IPS-18c (cell line): Measurements from ENCODE around the gene CEBPZOS.
"Not testable (repeated sequence)": the region's sequence is repeated elsewhere in the genome, so short reads cannot be mapped to it uniquely, and the experiment has no call there.

Source experiments
- H3K4me3 ChIP-seq: 2 replicates; pipeline ENCODE4 v1.7.0; 2013; ENCODE audit warnings: low read depth, mild to moderate bottlenecking, low read length, moderate library complexity; ENCODE audit not compliant: insufficient read depth
- H3K9me3 ChIP-seq: one replicate; pipeline ENCODE4 v1.6.1; 2013; ENCODE audit warnings: mild to moderate bottlenecking, low read length, moderate library complexity; ENCODE audit not compliant: control insufficient read depth, insufficient read depth

Gene CEBPZOS

DNA sequence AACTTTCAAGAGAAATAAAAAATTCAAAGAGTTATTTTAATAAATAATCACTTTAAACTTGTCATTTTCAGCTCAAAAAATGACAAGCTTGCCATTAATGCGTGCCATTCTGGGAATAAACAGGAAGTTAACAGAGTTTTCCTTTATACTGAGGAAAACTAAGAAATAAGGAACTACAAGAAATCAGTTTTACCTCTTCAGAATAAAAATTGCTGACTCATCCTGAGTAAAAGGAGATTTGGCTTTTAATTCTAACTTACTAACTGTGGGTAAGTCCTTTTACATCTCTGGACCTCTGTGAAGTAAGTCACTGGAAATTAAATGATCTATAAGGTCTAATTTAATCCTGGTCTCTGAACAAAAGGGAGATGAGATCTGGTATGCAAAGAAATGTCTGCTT, 19.0 kb downstream of the CEBPZOS start:
- Histone ChIP-seq H3K9me3 (no peaks in the 10 kb centered on the region), H3K4me3 (no peak overlapping the region)

DNA sequence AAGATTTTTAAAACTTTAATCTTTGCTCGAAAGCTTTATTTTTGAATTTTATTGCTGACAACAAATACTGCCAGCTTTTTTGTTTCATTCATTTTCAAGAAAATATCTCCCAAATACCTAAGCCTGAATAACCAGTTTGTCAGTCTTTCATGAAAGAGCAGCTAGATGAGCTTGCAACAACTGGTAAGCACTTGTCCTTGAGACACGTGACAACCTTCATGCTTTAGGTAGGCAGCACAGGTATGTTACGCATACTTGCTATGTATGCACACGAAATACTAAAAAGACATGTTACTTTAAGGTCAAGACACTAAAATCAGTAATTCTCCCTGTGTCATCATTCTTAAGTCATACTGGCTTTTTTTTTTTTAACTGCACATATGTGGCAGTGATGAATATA, 22.8 kb downstream of the CEBPZOS start:
- no peak overlapping the region for H3K4me3 ChIP-seq
- H3K9me3 ChIP-seq, result no peaks in the 10 kb centered on the region

GRCh38 chr2:37223131-37223530, 26.8 kb downstream of the CEBPZOS start:
- Histone ChIP-seq H3K9me3 (no peaks in the 10 kb centered on the region), H3K4me3 (no peak overlapping the region)

GRCh38 chr2:37224063-37224462, 27.8 kb downstream of the CEBPZOS start:
- H3K4me3 ChIP-seq, result no peak overlapping the region

DNA sequence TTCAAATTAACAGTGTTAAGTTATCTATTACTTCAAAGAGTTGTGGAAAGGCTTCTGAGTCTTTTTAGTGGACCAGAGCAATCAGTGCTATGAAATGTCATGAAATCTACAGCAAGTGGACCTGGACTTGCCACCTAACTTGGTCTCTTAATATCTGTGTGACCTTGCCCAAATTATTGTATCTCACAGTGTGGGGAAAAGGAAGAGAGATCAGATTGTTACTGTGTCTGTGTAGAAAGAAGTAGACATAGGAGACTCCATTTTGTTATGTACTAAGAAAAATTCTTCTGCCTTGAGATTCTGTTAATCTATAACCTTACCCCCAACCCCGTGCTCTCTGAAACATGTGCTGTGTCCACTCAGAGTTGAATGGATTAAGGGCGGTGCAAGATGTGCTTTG, 28.8 kb downstream of the CEBPZOS start:
- peak overlapping the region; percentile 25; the same call in 1 of the 2 replicates for H3K4me3 ChIP-seq
- H3K9me3 ChIP-seq, result not testable (repeated sequence)

More at GRCh38 chr2:37224063-37224462, 27.8 kb downstream of the CEBPZOS start:
- H3K9me3 ChIP-seq, result no peaks in the 10 kb centered on the region

DNA sequence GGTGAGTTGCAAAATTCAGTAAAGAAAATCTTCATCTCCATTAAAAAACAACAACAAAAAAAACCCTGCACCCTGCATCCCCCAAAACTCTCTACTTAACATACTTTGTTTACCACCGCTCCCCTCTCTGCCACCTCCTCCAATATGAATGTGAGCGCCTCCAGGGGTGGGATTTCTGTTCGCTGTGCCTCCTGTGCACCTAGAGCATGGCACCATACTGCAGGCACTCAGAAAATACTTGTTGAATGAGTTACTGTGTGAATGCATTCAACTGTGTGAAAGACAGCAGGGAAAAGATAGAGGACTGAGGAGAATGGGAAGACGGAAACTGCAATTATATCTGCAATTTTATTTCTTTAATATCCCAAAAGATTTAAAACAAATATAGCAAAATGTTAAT, 30.6 kb downstream of the CEBPZOS start:
- Histone ChIP-seq H3K9me3 (no peaks in the 10 kb centered on the region), H3K4me3 (no peak overlapping the region; the same call in 1 of the 2 replicates)

GRCh38 chr2:37228788-37229187, 32.5 kb downstream of the CEBPZOS start:
- no peaks in the 10 kb centered on the region for H3K9me3 ChIP-seq
- H3K4me3 ChIP-seq, result no peak overlapping the region

DNA sequence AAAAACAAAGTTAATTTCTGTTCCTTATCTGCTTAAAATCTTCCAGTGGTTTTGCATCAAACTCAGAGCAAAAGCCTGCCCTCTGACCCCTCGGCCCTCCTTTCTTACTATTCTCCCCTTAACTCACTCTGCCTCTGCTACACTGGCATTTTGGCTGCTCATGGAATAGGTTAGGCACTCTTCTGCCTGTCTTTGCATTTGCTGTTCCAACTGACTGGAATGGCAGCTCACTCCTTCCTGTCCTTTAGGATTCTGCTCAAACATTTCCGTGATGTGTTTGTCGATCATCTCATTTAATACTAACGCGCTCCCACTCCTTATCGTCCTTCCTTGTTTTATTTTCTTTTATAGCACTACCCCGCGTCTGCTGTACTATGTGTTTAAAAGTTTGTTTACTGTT, 34.3 kb downstream of the CEBPZOS start:
- Histone ChIP-seq H3K4me3 (peak overlapping the region; percentile 94), H3K9me3 (no peaks in the 10 kb centered on the region)

DNA sequence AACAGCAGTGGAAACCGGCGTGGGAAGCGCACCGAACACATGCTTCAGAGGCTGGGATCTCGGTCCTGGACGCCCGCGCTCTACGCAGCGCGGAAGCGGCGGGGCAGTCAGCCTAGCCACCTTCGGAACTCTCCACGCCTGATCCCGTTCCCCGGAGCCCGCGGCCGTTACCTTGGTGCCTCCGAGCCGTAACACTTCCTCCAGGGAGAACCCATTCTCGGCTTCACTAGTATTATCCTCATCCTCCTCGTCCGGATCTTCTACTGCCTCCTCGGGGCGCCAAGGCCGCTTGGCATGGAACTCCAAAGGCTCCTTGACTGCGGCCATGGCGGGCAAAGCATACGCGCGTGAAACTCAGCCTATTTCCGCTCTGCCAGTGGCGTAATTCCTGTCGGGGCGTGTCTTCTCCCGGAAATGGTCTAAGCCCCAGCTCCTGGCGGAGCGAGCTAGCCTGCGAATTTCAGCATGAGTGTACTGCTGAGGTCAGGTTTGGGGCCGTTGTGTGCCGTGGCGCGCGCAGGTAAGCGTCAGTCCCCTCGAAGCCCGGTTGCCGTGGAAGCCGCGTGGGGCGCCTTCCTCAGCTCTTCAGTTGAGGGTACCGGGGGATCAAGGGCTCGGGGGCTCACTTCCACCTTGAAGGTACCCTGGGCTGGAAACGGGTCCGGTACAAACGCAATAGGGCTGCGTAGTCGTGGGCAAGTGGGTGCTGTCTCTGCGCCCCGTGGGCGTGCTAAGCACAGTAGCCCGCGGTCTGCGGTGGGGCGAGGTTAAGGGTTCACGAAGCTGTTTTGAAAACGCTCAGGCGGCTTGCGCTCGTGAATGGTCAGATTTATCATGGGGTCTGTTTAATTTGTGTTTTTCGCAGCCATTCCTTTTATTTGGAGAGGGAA, 35.2 kb downstream of the CEBPZOS start, which contains the start of the genes CEBPZ and NDUFAF7:
Gene CEBPZ (minus strand): TSS at position 356 of the 890 bp plus-strand sequence. CDS start 29 bp downstream, at position 327.
Gene NDUFAF7 (plus strand): TSS at position 418 of the 890 bp plus-strand sequence. CDS start 48 bp downstream, at position 466.
- Histone ChIP-seq H3K4me3 (peak within 1 kb of the TSS; percentile 94), H3K9me3 (no peaks in the 10 kb centered on the region)

DNA sequence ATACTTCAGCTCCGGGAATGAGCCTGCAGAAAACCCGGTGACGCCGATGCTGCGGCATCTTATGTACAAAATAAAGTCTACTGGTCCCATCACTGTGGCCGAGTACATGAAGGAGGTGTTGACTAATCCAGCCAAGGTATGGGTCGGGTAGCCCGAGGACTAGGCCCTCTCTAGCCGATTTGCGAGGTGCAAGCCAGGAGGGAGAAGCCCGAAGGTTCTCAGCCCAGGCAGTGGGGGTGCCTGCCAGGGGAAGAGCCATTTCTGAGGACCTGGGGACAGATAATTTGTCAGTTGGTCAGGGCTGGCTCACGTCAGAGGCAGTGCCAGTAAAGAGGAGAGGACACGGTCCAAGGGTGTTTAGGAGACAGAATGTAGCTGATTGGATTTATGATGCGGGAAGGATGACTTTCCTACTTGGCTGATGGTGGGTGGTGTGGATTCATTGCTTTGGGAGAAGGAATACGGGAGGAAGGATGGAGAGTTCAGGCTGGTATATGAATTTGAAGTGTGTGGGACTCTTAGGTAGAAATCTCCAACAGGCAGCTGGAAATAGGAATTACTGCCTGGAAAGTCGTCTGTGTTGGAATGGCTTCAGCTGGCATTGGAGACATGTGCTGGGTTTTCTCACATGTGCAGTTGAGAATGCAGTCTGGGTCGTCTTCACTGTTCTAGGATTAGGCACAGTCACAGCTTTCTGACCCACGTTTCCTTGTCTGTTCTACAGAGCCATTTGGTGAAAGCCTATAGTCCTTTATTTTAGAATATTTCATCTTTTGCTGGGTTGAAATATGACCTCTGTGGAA, 36.0 kb downstream of the CEBPZOS start:
- Histone ChIP-seq H3K9me3 (no peaks in the 10 kb centered on the region), H3K4me3 (peak overlapping the region; percentile 94)

DNA sequence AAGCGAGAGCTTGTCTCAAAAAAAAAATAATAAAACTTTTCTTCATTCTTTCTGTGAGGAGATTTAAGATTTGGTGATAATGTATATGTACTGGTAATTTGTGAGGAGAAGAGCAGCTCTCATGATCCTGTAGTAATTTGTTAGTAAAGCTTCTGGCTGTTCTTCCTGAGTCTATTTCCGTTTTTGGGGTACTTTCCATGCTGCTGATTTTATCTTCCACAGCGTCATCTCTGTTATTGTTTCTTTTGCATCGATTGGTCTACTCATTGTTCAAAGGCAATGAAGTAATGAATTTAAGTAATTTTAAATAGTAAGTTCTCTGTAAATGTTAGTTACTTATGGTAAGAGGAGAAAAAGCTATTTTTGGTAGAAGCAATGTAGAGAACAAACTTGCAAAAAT, 47.1 kb downstream of the CEBPZOS start:
- no peak overlapping the region for H3K4me3 ChIP-seq
- H3K9me3 ChIP-seq, result no peaks in the 10 kb centered on the region

DNA sequence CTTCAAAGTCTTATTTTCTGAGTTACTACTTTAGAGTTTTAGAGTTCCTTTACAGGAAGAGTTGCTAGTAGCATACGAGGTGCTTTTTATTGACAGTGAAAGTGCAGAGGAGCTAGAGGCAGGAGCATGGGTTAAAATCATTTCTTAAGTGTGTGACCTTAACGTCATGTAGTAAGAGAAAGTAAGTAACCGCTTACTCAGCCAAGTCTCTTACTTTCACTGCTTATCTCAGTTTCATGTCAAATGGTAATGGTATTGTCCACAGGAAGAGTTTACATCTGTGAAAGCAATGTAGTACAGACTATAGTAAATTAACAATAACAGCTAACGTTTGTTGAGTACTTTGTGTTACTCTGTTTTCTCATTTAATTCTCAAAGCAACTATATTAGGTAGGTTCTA, 47.7 kb downstream of the CEBPZOS start:
- no peak overlapping the region for H3K4me3 ChIP-seq
- no peaks in the 10 kb centered on the region for H3K9me3 ChIP-seq

- no peak overlapping the region for H3K4me3 ChIP-seq
- no peaks in the 10 kb centered on the region for H3K9me3 ChIP-seq
Observed at GRCh38 chr2:37244755-37245154, 48.5 kb downstream of the CEBPZOS start.

GRCh38 chr2:37246205-37246604, 49.9 kb downstream of the CEBPZOS start:
- no peaks in the 10 kb centered on the region for H3K9me3 ChIP-seq
- H3K4me3 ChIP-seq, result no peak overlapping the region

GRCh38 chr2:37250869-37251740, 54.8 kb downstream of the CEBPZOS start:
- H3K4me3 ChIP-seq, result no peak overlapping the region
- H3K9me3 ChIP-seq, result no peaks in the 10 kb centered on the region
